Left ventricle myocardium inferior (tissue), 1 donor: ENCODE results near the gene PTPRN2. TPM values are rescaled to one million over a fixed set of nuclear protein-coding genes. Genes with fewer than 3 reads are reported as not detected.

Source experiments
- DNase-seq: peaks from one replicate; pipeline ENCODE4 v3.0.0-alpha.2; 2020
- H3K27ac ChIP-seq: fragments of 200-600 bp; replicated peaks from 2 replicates; pipeline ENCODE4 v1.8.0; 2021
- H3K27me3 ChIP-seq: fragments of 200-600 bp; 2 replicates; pipeline ENCODE4 v1.8.0; 2021; ENCODE audit warnings: low read depth
- H3K36me3 ChIP-seq: fragments of 200-600 bp; 2 replicates; pipeline ENCODE4 v1.8.0; 2021
- H3K4me1 ChIP-seq: fragments of 200-600 bp; 2 replicates; pipeline ENCODE4 v1.8.0; 2021
- H3K4me3 ChIP-seq: fragments of 200-600 bp; 2 replicates; pipeline ENCODE4 v1.8.0; 2021; ENCODE audit warnings: mild to moderate bottlenecking, moderate library complexity
- H3K9me3 ChIP-seq: fragments of 200-600 bp; replicated peaks from 2 replicates; pipeline ENCODE4 v1.8.0; 2021
- intact Hi-C: fragments of 100-400 bp; cut with micrococcal nuclease; formaldehyde crosslinking; loops from one replicate; pipeline ENCODE4 v1.11.0; 2022
- total RNA-seq: library from RNA; stranded (reverse); fragmentation: NEBNext Ultra II Directional; extraction: Animal tissue kit (Norgen Biotek cat#: 25700); gene quantifications from one replicate; pipeline ENCODE4 v1.2.1, GENCODE V29; 2021
- TF ChIP-seq, protein P1 (sequence below): fragments of 200-600 bp; IDR thresholded peaks from 2 replicates; pipeline ENCODE4 v1.8.0; 2021; ENCODE audit warnings: antibody characterized with exemption, mild to moderate bottlenecking, borderline replicate concordance
- donor health status: DM: no; HTN: yes; CAD: no; lungs with severe emphysema.

PTPRN2 gene
- total RNA-seq, 1 donor from 2014 or later = 1.3 TPM

DNA sequence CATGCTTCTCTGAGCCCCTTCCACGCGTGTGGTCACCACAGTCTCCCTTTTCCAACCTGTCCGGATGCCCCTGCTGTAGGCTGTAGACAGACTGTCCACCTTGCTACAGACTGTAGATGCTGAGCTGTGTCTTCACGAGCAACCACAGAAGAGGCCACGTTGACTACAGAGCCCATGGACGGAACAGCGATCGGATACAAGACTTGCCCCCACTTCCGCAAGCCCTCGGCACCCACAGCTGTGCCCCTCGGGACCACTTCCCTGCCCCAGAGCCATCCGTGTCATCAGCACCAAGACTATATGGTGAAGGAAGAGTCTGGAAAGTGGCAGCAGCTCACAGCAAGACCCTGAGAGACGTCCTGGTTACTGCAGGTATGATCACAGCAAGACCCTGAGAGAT is 759.4 kb downstream of the PTPRN2 start:
- Histone ChIP-seq H3K4me3 (no peak overlapping the region), H3K36me3 (no peaks in the 10 kb centered on the region), H3K27me3 (peaks cover 56% of the 10 kb centered on the region), H3K27ac (no peak overlapping the region), H3K4me1 (no peaks in the 10 kb centered on the region), H3K9me3 (no peaks in the 10 kb centered on the region)
- intact Hi-C loops = no loop called here
- no peak for DNase-seq
- TF ChIP-seq, protein P1, sequence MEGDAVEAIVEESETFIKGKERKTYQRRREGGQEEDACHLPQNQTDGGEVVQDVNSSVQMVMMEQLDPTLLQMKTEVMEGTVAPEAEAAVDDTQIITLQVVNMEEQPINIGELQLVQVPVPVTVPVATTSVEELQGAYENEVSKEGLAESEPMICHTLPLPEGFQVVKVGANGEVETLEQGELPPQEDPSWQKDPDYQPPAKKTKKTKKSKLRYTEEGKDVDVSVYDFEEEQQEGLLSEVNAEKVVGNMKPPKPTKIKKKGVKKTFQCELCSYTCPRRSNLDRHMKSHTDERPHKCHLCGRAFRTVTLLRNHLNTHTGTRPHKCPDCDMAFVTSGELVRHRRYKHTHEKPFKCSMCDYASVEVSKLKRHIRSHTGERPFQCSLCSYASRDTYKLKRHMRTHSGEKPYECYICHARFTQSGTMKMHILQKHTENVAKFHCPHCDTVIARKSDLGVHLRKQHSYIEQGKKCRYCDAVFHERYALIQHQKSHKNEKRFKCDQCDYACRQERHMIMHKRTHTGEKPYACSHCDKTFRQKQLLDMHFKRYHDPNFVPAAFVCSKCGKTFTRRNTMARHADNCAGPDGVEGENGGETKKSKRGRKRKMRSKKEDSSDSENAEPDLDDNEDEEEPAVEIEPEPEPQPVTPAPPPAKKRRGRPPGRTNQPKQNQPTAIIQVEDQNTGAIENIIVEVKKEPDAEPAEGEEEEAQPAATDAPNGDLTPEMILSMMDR = no peak

DNA sequence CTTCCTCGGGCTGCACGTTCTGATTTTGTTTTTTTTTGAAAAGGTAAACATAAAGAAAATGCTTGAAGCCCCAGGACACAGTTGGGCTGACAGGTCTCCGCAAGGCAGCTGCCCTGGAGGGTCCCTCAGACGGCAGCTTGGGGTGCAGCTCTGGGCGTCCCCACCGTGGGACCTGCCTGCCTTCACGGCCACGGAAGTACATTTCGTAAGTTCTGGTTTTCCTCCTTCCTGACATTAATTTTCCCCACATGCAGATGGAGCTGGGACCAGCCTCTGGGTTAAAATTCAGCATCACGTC is 759.8 kb downstream of the PTPRN2 start:
- no peak for DNase-seq
- H3K4me3 ChIP-seq = no peak overlapping the region
- intact Hi-C loops = no loop called here
- H3K27me3 ChIP-seq = peaks cover 56% of the 10 kb centered on the region
- TF ChIP-seq, protein P1 = no peak
- no peaks in the 10 kb centered on the region for H3K9me3 ChIP-seq
- no peaks in the 10 kb centered on the region for H3K4me1 ChIP-seq
- no peak overlapping the region for H3K27ac ChIP-seq
- no peaks in the 10 kb centered on the region for H3K36me3 ChIP-seq

DNA sequence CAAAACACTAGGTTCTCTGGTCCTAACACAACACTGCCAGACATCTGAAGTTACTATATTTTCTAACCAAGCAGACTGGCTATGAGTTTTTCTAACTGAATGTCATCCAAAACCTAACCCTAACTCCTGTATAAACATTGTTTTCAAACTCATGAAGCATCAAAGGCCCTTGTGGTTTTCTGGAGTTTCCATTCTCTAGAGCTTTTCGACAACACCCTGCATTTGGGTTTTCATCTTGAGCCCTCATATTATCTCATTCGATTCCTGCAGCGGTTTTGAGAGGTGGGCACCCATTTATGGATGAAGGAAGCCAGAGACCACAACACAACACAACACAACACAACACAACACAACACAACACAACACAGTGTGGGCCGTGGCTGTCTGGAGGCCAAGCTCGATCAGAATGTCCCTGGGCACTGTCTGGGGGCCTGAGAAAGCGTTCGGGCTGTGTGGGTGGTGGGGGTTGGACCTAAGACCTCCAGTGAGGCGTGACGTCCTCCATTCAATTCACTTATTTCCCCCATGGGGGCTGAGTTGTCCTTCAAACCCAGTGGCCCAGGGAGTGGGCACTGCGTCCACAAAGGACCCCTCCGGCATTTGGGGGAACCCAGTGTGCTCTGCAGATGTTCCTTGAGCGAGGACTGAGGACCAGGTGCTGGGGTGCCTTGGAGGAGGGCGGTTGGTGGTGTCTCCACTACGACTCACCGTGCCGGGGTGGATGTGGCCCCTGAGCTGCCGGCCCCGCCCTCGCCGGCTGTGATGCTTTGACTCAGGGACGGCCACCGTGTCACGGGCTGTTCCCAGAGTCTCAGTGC is 760.4 kb downstream of the PTPRN2 start:
- Histone ChIP-seq H3K27me3 (peaks cover 57% of the 10 kb centered on the region), H3K36me3 (no peaks in the 10 kb centered on the region), H3K27ac (no peak overlapping the region), H3K4me3 (no peak overlapping the region), H3K9me3 (no peaks in the 10 kb centered on the region), H3K4me1 (no peaks in the 10 kb centered on the region)
- intact Hi-C loops = no loop called here
- TF ChIP-seq, protein P1 = no peak
- DNase-seq = no peak

DNA sequence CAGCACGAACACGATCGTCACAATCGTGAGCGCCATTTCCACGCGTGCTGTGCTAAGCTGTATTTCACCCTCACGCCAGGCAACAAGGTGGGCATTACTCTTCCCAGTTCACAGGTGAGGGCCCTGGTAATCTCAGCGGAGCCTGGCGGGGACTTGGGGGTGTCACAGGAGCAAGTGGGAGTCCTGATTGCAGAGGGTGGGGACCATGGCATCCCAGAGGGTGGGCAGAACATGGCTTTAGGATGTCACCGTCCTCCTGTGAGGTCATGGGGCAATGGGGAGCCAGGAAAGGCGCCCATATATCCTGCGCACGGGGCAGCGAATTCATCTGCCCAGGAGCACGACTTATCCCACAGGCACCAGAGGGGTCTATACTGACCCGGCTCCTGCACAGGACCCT is 761.1 kb downstream of the PTPRN2 start:
- intact Hi-C loops = no loop called here
- no peak overlapping the region for H3K27ac ChIP-seq

DNA sequence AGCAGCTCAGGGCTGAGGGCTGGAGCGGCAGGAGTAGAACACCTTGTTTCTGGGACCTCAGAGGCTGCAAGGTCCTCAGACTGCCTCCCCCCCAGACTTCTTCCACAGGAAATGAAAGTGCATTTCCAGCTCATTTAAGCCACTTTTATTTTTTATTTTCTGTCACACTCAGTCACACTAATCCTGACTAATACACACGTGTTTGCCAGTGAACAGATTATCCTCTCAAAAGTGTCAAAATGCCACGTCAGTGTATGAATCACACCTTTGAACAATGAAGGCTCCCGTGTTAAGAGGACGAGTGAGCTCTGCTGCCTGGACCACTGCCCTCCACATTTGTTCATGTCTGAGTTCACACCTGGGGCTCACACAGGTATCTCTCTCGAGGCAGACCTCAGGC is 762.3 kb downstream of the PTPRN2 start:
- no peak overlapping the region for H3K4me3 ChIP-seq
- H3K36me3 ChIP-seq = no peaks in the 10 kb centered on the region
- H3K9me3 ChIP-seq = no peaks in the 10 kb centered on the region
- intact Hi-C loops = no loop called here
- H3K27ac ChIP-seq = no peak overlapping the region
- H3K27me3 ChIP-seq = peaks cover 52% of the 10 kb centered on the region
- no peaks in the 10 kb centered on the region for H3K4me1 ChIP-seq
- no peak for DNase-seq
- TF ChIP-seq, protein P1 = no peak

More for the DNA sequence above, 761.1 kb downstream of the PTPRN2 start:
- no peaks in the 10 kb centered on the region for H3K36me3 ChIP-seq
- peaks cover 52% of the 10 kb centered on the region for H3K27me3 ChIP-seq
- no peak for DNase-seq
- TF ChIP-seq, protein P1 = no peak
- no peaks in the 10 kb centered on the region for H3K9me3 ChIP-seq
- H3K4me3 ChIP-seq = no peak overlapping the region
- no peaks in the 10 kb centered on the region for H3K4me1 ChIP-seq
